ENCODE results near the gene LPIN1. TPM values are rescaled to one million over a fixed set of nuclear protein-coding genes. Genes with fewer than 3 reads are reported as not detected.
"Not testable (repeated sequence)": the region's sequence is repeated elsewhere in the genome, so short reads cannot be mapped to it uniquely, and the experiment has no call there.

The LPIN1 gene
- total RNA-seq, 3 donors from 2014 or later: 29.7 to 38.4 (median 30.4) TPM

DNA sequence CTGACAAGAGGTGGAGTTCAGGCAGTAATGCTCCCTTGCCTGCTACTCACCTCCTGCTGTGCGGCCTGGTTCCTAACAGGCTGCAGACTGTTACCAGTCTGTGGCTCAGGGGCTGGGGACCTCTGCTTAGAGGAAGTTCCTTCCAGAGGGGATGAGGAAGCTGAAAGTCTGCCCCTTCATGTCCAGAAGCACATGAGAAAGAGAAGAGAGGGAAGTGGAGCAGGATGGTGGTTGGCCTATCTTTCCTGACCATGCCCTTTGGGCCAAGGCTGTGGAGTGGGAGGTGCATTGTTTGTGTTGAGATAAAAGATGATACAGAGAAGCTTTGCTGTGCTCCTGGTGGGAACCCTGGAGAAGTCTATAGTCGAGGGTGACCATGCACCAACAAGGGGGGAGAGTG lies 112.5 kb downstream of the LPIN1 start:
- Histone ChIP-seq H3K9me3 (no peaks in the 10 kb centered on the region), H3K4me1 (ENCODE audit: low read depth) (no peaks in the 10 kb centered on the region), H3K36me3 (ENCODE audit: low read depth) (no peaks in the 10 kb centered on the region), H3K4me3 (no peak overlapping the region)
- TF ChIP-seq, protein P1, sequence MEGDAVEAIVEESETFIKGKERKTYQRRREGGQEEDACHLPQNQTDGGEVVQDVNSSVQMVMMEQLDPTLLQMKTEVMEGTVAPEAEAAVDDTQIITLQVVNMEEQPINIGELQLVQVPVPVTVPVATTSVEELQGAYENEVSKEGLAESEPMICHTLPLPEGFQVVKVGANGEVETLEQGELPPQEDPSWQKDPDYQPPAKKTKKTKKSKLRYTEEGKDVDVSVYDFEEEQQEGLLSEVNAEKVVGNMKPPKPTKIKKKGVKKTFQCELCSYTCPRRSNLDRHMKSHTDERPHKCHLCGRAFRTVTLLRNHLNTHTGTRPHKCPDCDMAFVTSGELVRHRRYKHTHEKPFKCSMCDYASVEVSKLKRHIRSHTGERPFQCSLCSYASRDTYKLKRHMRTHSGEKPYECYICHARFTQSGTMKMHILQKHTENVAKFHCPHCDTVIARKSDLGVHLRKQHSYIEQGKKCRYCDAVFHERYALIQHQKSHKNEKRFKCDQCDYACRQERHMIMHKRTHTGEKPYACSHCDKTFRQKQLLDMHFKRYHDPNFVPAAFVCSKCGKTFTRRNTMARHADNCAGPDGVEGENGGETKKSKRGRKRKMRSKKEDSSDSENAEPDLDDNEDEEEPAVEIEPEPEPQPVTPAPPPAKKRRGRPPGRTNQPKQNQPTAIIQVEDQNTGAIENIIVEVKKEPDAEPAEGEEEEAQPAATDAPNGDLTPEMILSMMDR (IDR thresholded peaks at IDR 0.05): no peak
- intact Hi-C loops (cut with DNase I, micrococcal nuclease): no loop called here
- ATAC-seq: no peak
- DNase-seq: no peak

DNA sequence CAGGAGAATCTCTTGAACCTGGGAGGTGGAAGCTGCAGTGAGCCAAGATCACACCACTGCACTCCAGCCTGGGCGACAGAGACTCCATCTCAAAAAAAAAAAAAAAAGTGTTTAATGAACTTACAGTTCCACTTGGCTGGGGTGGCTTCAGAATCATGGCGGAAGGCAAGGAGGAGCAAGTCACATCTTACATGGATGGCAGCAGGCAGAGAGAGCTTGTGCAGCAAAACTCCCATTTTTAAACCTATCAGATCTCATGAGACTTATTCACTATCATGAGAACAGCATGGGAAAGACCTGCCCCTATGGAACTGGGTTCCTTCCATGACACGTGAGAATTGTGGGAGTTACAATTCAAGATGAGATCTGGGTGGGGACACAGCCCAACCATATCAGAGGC lies 113.5 kb downstream of the LPIN1 start:
- not testable (repeated sequence) for H3K4me3 ChIP-seq; DNase-seq; ATAC-seq; H3K4me1 ChIP-seq (ENCODE audit: low read depth); H3K9me3 ChIP-seq; H3K36me3 ChIP-seq (ENCODE audit: low read depth)
- intact Hi-C loops (cut with DNase I, micrococcal nuclease): loop anchor here (5.0 to 10.0 kb wide), 3 partner anchors 855 to 1145 kb away; partner anchors contain the start of gene TRIB2 (in 1 of the 2)

DNA sequence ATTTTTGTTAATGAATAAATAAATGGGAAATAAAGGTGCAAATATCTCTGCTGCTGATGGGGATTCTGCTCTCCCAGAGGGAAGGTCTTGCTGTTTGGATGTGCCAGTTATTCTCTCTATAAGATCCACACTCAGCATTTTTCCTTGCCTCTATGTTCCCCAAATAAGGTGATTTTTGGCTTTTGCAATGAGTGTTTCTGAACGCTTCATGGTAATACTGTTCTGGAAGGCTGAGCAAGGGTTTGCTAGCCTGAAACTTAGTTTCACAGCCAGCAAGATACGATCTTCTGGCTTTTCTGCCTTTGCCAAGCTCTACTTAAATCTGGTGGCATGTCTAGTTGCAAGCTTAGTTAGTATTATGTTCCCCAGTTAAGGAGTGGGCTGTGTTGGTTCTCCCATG lies 114.6 kb downstream of the LPIN1 start:
- ATAC-seq (no peak), DNase-seq (no peak)
- no peak overlapping the region for H3K4me3 ChIP-seq
- TF ChIP-seq, protein P1 (IDR thresholded peaks at IDR 0.05): no peak
- no peaks in the 10 kb centered on the region for H3K4me1 ChIP-seq (ENCODE audit: low read depth)
- H3K9me3 ChIP-seq: no peaks in the 10 kb centered on the region
- intact Hi-C loops (cut with DNase I, micrococcal nuclease): loop anchor here (5.0 to 10.0 kb wide), 3 partner anchors 854 to 1144 kb away; partner anchors contain the start of gene TRIB2 (in 1 of the 2)
- H3K36me3 ChIP-seq (ENCODE audit: low read depth): no peaks in the 10 kb centered on the region

DNA sequence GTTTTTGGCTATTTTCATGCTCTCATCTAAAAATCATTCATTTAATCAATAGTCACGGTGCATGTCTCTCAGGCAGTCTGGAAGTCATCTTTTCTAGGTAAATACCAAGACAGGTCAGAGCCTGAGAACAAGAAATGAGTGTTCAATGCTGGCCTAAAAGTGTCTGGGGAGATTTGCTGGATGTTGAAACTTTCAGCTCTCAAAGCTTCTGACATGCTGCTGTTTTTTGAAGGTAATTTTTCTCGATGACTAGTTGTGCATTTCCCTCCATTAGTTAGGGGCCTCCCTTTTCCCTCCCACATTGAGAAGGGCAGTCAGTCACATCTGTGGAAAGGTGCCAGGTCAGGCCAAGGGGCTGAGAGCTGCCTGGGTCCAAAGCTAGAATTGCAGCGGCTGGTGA lies 115.6 kb downstream of the LPIN1 start:
- no peak for ATAC-seq
- H3K4me1 ChIP-seq (ENCODE audit: low read depth): no peaks in the 10 kb centered on the region
- H3K9me3 ChIP-seq: no peaks in the 10 kb centered on the region
- no peak overlapping the region for H3K4me3 ChIP-seq
- H3K36me3 ChIP-seq (ENCODE audit: low read depth): no peaks in the 10 kb centered on the region
- TF ChIP-seq, protein P1 (IDR thresholded peaks at IDR 0.05): no peak
- no peak for DNase-seq
- intact Hi-C loops (cut with DNase I, micrococcal nuclease): loop anchor here (2.0 to 10.0 kb wide), 4 partner anchors 853 to 1145 kb away; partner anchors contain the start of gene TRIB2 (in 1 of the 2)

DNA sequence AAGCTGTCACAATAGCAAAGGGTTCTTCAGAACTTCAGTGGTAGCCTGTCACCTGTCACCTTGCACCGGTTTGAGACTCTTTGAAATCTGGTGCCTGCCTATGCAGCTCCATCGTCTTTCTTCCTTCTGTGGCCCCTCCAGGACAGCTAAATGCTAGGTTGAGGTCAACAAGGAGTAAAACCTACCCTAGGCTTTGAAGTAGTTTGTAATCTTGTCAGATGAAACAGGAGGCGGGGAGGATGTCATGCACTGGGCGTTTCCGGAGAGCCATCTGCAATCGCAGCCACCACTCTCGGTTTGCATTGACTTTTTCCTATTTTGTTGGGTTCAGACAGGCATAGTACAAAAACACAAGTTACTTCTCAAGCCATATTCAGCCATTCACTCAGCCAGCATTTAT lies 116.7 kb downstream of the LPIN1 start:
- intact Hi-C loops (cut with DNase I, micrococcal nuclease): loop anchor here (2.0 to 10.0 kb wide), 4 partner anchors 852 to 1144 kb away; partner anchors contain the start of gene TRIB2 (in 1 of the 2)
- TF ChIP-seq, protein P1 (IDR thresholded peaks at IDR 0.05): no peak
- H3K4me3 ChIP-seq: no peak overlapping the region
- H3K9me3 ChIP-seq: no peaks in the 10 kb centered on the region
- H3K36me3 ChIP-seq (ENCODE audit: low read depth): no peaks in the 10 kb centered on the region
- no peak for DNase-seq
- no peak for ATAC-seq
- H3K4me1 ChIP-seq (ENCODE audit: low read depth): no peaks in the 10 kb centered on the region

DNA sequence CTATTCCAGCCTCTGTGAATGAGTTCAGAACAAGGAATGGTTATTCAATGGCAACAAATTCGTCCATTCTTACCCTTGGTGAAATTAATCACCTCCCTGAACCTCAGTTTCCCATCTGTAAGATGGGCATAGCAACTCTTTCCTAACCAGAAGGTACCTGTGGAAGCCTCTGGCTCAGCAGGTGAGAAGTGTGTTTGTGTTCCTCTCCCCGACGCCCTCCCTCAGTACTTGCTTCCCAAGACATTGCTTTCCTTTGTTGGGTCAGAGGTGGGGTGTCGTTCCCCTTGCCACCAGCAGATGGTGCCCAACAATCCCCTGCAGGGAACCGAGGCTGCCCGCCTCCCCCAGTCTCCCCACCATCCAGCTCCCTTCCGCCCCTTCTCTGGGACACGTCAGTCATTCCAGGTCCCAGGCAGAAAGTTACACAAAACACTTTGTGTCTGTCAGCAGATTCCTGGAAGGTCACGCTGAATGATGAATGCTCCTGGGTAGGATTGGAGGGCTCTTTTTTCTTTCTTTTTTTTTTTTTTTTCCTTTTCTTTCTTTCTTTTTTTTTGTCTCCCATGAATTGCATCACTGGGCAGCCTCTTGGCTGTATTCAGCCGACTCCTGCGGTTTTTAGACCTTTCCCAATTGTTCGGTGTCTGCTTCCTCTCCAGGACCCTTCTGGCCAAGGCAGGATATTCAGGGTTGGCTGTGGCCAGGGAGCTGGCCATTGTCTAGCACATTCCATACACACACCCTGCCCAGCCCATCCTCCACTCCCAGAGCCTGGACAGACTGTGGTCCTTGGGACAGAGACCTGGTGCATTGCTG lies 117.3 kb downstream of the LPIN1 start:
- TF ChIP-seq, protein P1 (IDR thresholded peaks at IDR 0.05): peak; percentile 89
- Histone ChIP-seq H3K4me3 (no peak overlapping the region), H3K4me1 (ENCODE audit: low read depth) (no peaks in the 10 kb centered on the region), H3K9me3 (no peaks in the 10 kb centered on the region), H3K36me3 (ENCODE audit: low read depth) (no peaks in the 10 kb centered on the region)
- intact Hi-C loops (cut with DNase I, micrococcal nuclease): loop anchor here (2.0 to 10.0 kb wide), 4 partner anchors 851 to 1143 kb away; partner anchors contain the start of gene TRIB2 (in 1 of the 2)
- DNase-seq (peak; percentile 66 to 77 (median 73)), ATAC-seq (peak; percentile 87)

All from mucosa of descending colon (tissue), 3 donors.